Right ventricle myocardium inferior (tissue), 1 donor: ENCODE results near the gene ACTRT2. TPM values are rescaled to one million over a fixed set of nuclear protein-coding genes. Genes with fewer than 3 reads are reported as not detected.

Source experiments
- ATAC-seq: fragments of 200-7000 bp; cut with Tn5 transposase; one replicate; pipeline ENCODE4 v1.9.1; 2020; ENCODE audit warnings: mild to moderate bottlenecking, moderate library complexity
- DNase-seq: peaks from one replicate; pipeline ENCODE4 v3.0.0; 2021; ENCODE audit errors: missing footprints
- intact Hi-C: fragments of 100-400 bp; cut with DNase I; formaldehyde crosslinking; loops from one replicate; pipeline ENCODE4 v1.11.0; 2022
- total RNA-seq: library from RNA; stranded (reverse); fragmentation: NEBNext Ultra II Directional; extraction: Animal tissue kit (Norgen Biotek cat#: 25700); gene quantifications from one replicate; pipeline ENCODE4 v1.2.1, GENCODE V29; 2021
- donor health status: DM: no; HTN: yes; CAD: no; lungs with severe emphysema.

ACTRT2 gene
- total RNA-seq, 1 donor from 2014 or later, result not detected

GRCh38 chr1:3070309-3070643, 49.0 kb downstream of the ACTRT2 start:
- DNase-seq, result no peak
- ATAC-seq, result no peak

GRCh38 chr1:3070644-3071564, 49.6 kb downstream of the ACTRT2 start:
- DNase-seq (peak; percentile 69), ATAC-seq (no peak)
- intact Hi-C loops, result loop anchor here (5.0 kb wide), 1 partner anchor 101 kb away; no protein-coding TSS in a partner anchor

More at GRCh38 chr1:3070309-3070643, 49.0 kb downstream of the ACTRT2 start:
- intact Hi-C loops, result loop anchor here (5.0 kb wide), 1 partner anchor 102 kb away; no protein-coding TSS in a partner anchor

GRCh38 chr1:3071565-3072390, 50.5 kb downstream of the ACTRT2 start:
- DNase-seq (peak; percentile 32), ATAC-seq (no peak)
- intact Hi-C loops, result loop anchor here (5.0 kb wide), 1 partner anchor 101 kb away; no protein-coding TSS in a partner anchor

Other genes with a start within 250 kb of the ACTRT2 start
- gene TTC34, start 219.8 kb upstream of the ACTRT2 start, total RNA-seq, result 0.70 TPM
- gene PRDM16, start 47.7 kb downstream of the ACTRT2 start, total RNA-seq, result 12.8 TPM